Aorta (tissue), 5 donors: ENCODE data around the gene NUDT4. TPM values are rescaled to one million over a fixed set of nuclear protein-coding genes. Genes with fewer than 3 reads are reported as not detected.
"Not testable (repeated sequence)": the region's sequence is repeated elsewhere in the genome, so short reads cannot be mapped to it uniquely, and the experiment has no call there.

Source experiments
- ATAC-seq: fragments of 200-7000 bp; cut with Tn5 transposase; one replicate; pipeline ENCODE4 v1.9.1; 2022; ENCODE audit warnings: moderate library complexity; ENCODE audit not compliant: low FRiP score
- DNase-seq, 2 donors: peaks; one replicate each; pipeline ENCODE4 v3.0.0-alpha.2; 2020
- H3K27ac ChIP-seq, 2 donors: one replicate each; pipeline ENCODE4 v1.5.1; 2013; ENCODE audit warnings: low read length in 2 of 2, mild to moderate bottlenecking in 2 of 2, moderate library complexity in 2 of 2, control low read depth in 1 of 2, inconsistent platforms in 1 of 2, low read depth in 1 of 2
- H3K27me3 ChIP-seq, 2 donors: one replicate each; pipeline ENCODE4 v1.6.1; 2013; ENCODE audit warnings: control low read depth in 1 of 2, low read length in 1 of 2, mild to moderate bottlenecking in 1 of 2, moderate library complexity in 1 of 2; ENCODE audit not compliant: insufficient read depth in 2 of 2, control insufficient read depth in 1 of 2
- H3K36me3 ChIP-seq, 2 donors: one replicate each; pipeline ENCODE4 v1.6.1; 2013; ENCODE audit warnings: control low read depth in 1 of 2, low read length in 1 of 2, mild to moderate bottlenecking in 1 of 2; ENCODE audit not compliant: insufficient read depth in 2 of 2, control insufficient read depth in 1 of 2
- H3K4me1 ChIP-seq, 2 donors: one replicate each; pipeline ENCODE4 v1.6.1; 2013; ENCODE audit warnings: low read length in 2 of 2, control low read depth in 1 of 2, mild to moderate bottlenecking in 1 of 2, moderate library complexity in 1 of 2; ENCODE audit not compliant: insufficient read depth in 2 of 2, control insufficient read depth in 1 of 2
- H3K4me3 ChIP-seq, 2 donors: one replicate each; pipeline ENCODE4 v1.5.1; 2013; ENCODE audit warnings: low read length in 2 of 2, control low read depth in 1 of 2, mild to moderate bottlenecking in 1 of 2
- H3K9me3 ChIP-seq: one replicate; pipeline ENCODE4 v1.6.1; 2013; ENCODE audit warnings: mild to moderate bottlenecking, low read length; ENCODE audit not compliant: control insufficient read depth
- WGBS, 2 donors: extraction: QIAGEN DNeasy Blood & Tissue Kit; methylation state at CpG; one replicate each; pipeline ENCODE4 v1.1.7; 2013; 5-methylcytosine and 5-hydroxymethylcytosine counted together
- intact Hi-C, 2 donors: fragments of 100-400 bp; cut with DNase I; formaldehyde crosslinking; loops; one replicate each; pipeline versions ENCODE4 v1.14.2 to v1.15.0; 2022
- polyA plus RNA-seq, 2 donors: library from polyadenylated mRNA; stranded (reverse); fragments of 200-250 nt; gene quantifications; one replicate each; pipeline ENCODE4 v1.2.3, GENCODE V29; 2013
- total RNA-seq, 2 donors: library from RNA; stranded (reverse); fragmentation: NEBNext Ultra II Directional; extraction: Animal tissue kit (Norgen Biotek cat#: 25700); gene quantifications; one replicate each; pipeline ENCODE4 v1.2.1, GENCODE V29; 2021
- donor health status: healthy with polysubstance abuse.
- donor health status: Bipolar disorder and iron deficiency.
- donor health status: DM: no; HTN: no; CAD: no.
- donor health status: DM: no; HTN: no; CAD: no.
- donor health status: DM: yes; HTN: yes; CAD: no.

Gene NUDT4
- total and polyA plus RNA-seq, 4 donors = 47.3 to 101 (median 65.6) TPM

DNA sequence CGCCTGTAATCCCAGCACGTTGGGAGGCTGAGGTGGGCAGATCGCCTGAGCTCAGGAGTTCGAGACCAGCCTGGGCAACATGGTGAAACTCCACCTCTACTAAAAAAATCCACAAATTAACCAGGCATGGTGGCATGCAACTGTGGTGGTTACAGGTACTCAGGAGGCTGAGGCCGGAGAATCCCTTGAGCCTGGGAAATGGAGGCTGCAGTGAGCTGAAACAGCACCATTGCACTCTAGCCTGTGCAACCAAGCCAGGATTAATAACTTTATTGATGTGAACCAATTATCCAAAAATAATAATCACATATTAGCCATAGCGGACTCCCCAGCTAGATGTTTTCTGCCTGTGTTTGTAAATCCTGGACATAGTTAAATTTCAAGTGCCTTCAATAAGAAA lies 1.8 kb upstream of the NUDT4 start:
- Histone ChIP-seq H3K27ac (peak overlapping the region in 1 of 2 donors; percentile 75), H3K4me3 (peak overlapping the region in 1 of 2 donors; percentile 5), H3K36me3 (no peaks in the 10 kb centered on the region), H3K27me3 (no peaks in the 10 kb centered on the region), H3K4me1 (peaks cover 0 to 4% of the 10 kb centered on the region in 2 donors), H3K9me3 (no peaks in the 10 kb centered on the region)
- ATAC-seq (no peak), DNase-seq (no peak)
- 82 to 90% methylated on average over 6 of the region's 6 CpGs for WGBS, 2 donors
- intact Hi-C loops = loop anchor here (5.0 to 10.0 kb wide), 2 partner anchors 74 to 191 kb away; no protein-coding TSS in a partner anchor

DNA sequence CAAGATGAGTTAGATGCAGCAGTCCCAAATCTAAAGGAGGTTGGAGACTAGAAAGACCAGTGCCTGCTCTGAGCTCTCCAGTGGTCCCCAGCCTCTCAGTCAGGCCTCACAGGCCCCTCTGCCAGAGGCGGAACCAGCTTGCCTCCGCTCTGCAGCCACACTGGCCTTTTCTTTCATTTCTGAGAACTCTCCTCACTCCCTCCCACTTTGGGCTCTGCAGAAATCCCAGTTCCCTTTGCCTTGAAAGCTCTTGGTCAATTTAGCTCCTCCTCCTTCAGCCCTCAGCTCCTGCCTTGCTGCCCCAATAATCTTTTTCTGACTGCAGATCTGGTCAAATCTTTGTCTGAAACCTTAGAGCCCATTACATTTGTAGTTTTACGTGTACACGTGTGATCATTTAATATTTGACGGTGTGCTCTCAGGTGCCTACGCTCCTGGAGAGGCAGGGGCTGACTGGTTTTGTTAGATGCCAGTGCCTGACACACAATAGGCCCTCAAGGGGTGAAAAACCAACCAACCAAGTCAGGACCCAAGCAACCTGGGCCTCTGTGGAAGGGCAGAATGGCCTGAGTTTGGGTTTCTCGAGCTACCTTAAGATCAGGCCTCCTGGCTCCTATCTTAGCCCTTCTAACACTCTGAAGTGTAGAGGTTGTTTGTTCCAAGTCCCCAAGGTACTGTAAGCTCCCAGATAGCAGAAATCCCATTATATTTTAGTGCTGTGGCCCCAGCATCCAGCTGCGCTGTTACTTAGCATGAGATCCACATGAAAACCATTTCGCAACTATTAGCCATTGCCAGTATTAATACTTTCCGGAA lies 1.1 kb upstream of the NUDT4 start:
- Histone ChIP-seq H3K36me3 (no peaks in the 10 kb centered on the region), H3K4me3 (peak overlapping the region; percentile 77 to 80), H3K27me3 (no peaks in the 10 kb centered on the region), H3K9me3 (no peaks in the 10 kb centered on the region), H3K27ac (peak overlapping the region; percentile 38 to 96), H3K4me1 (peaks cover 0 to 4% of the 10 kb centered on the region in 2 donors)
- 23 to 28% methylated on average over 10 of the region's 10 CpGs for WGBS, 2 donors
- DNase-seq = peak in 1 of 2 donors; percentile 71
- peak; percentile 61 for ATAC-seq
- intact Hi-C loops = loop anchor here (5.0 to 10.0 kb wide), 2 partner anchors 74 to 192 kb away; no protein-coding TSS in a partner anchor

DNA sequence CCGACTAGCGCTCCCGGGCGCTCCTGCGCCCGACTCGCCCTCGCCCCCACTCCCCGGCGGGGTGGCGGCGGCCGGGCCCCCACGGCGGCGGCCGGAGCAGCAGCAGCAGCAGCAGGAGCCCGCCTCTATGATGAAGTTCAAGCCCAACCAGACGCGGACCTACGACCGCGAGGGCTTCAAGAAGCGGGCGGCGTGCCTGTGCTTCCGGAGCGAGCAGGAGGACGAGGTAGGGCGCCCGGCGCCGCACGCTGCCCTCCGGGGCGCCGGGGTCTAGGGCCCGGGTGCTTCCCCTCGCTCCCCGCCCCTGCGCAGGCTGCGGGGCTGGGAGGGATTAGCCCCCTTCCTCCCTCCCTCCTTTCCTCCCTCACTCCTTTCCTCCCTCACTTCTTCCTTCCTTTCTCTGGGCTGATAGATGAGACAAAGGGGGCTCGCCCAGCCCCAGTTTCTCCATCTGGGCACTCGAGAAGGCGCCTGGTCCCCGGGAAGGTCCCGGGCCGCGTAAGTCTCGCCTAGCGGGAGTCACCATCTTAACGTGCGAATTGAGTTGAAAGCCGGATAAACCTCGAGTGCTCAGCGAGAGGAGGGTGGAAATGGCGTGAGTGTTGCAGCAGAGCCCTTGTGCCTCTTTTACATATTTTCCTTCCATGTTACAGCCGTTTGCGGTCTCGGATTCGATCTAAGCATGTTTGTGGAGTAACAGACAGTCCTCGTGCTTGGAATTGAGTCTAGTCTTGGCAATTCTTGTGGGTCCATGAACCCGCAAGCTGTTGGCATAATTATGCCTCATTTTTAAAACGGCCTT lies 672 bp downstream of the NUDT4 start:
- H3K4me1 ChIP-seq = not testable (repeated sequence)
- WGBS, 2 donors = 0% methylated on average over 23 to 46 of the region's 64 CpGs
- ATAC-seq = peak; percentile 31

GRCh38 chr12:93378998-93379325 lies 1.2 kb downstream of the NUDT4 start:
- Histone ChIP-seq H3K27ac (peak overlapping the region; percentile 91 to 100), H3K4me1 (peaks cover 0 to 4% of the 10 kb centered on the region in 2 donors), H3K27me3 (no peaks in the 10 kb centered on the region), H3K36me3 (no peaks in the 10 kb centered on the region), H3K4me3 (peak overlapping the region; percentile 100), H3K9me3 (no peaks in the 10 kb centered on the region)
- intact Hi-C loops = loop anchor here (5.0 to 10.0 kb wide), 2 partner anchors 77 to 194 kb away; no protein-coding TSS in a partner anchor
- 0% methylated on average over 4 of the region's 4 CpGs for WGBS, 2 donors
- no peak for DNase-seq
- ATAC-seq = no peak

More for the DNA sequence above, 672 bp downstream of the NUDT4 start:
- peak in 1 of 2 donors; percentile 63 for DNase-seq
- Histone ChIP-seq H3K27ac (peak overlapping the region; percentile 91 to 100), H3K4me3 (peak overlapping the region; percentile 100)
- not testable (repeated sequence) for H3K27me3 ChIP-seq, H3K9me3 ChIP-seq, H3K36me3 ChIP-seq
- intact Hi-C loops = loop anchor here (5.0 to 10.0 kb wide), 2 partner anchors 76 to 194 kb away; no protein-coding TSS in a partner anchor

GRCh38 chr12:93379326-93379980 lies 1.7 kb downstream of the NUDT4 start:
- 1% methylated on average over 8 of the region's 8 CpGs for WGBS, 2 donors
- peak overlapping the region; percentile 100 for H3K4me3 ChIP-seq
- ATAC-seq (no peak), DNase-seq (no peak)
- no peaks in the 10 kb centered on the region for H3K4me1 ChIP-seq
- H3K27me3 ChIP-seq = no peaks in the 10 kb centered on the region
- intact Hi-C loops = loop anchor here (5.0 to 10.0 kb wide), 2 partner anchors 77 to 195 kb away; no protein-coding TSS in a partner anchor
- H3K36me3 ChIP-seq = no peaks in the 10 kb centered on the region
- no peaks in the 10 kb centered on the region for H3K9me3 ChIP-seq
- H3K27ac ChIP-seq = peak overlapping the region in 1 of 2 donors; percentile 6

DNA sequence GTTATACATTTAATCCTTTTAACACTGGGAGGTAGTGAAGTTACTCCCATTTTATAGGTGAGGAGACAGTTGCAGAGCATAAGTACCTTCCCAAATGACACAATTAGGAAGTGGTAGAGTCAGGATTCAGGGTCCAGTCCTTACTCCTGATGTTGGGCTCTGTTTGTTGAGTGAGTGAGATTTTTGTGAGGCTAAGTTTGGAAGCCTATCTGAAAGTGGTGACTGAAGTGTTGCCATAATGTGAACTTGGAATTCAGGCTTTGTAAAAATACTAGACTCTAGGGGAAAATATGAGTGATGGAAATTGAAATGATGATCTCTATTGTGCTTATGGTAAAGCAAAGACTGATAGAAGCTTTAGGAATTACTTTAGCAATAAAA lies 2.2 kb downstream of the NUDT4 start:
- Histone ChIP-seq H3K4me1 (no peaks in the 10 kb centered on the region), H3K36me3 (no peaks in the 10 kb centered on the region), H3K27ac (peak overlapping the region in 1 of 2 donors; percentile 64), H3K4me3 (peak overlapping the region; percentile 100), H3K9me3 (no peaks in the 10 kb centered on the region), H3K27me3 (no peaks in the 10 kb centered on the region)
- DNase-seq (no peak), ATAC-seq (no peak)
- intact Hi-C loops = loop anchor here (5.0 to 10.0 kb wide), 2 partner anchors 78 to 195 kb away; no protein-coding TSS in a partner anchor

- Histone ChIP-seq H3K4me1 (peaks cover 0 to 2% of the 10 kb centered on the region in 2 donors), H3K4me3 (peak overlapping the region; percentile 100), H3K27me3 (no peaks in the 10 kb centered on the region), H3K9me3 (no peaks in the 10 kb centered on the region), H3K36me3 (no peaks in the 10 kb centered on the region), H3K27ac (no peak overlapping the region)
- no peak for ATAC-seq
- WGBS, 2 donors = 9 to 13% methylated on average over 2 of the region's 2 CpGs
- DNase-seq = no peak
- intact Hi-C loops = no loop called here
These were observed 2.9 kb downstream of the NUDT4 start for GRCh38 chr12:93380480-93381121.
